ENCODE data around the gene HDAC7.

DNA sequence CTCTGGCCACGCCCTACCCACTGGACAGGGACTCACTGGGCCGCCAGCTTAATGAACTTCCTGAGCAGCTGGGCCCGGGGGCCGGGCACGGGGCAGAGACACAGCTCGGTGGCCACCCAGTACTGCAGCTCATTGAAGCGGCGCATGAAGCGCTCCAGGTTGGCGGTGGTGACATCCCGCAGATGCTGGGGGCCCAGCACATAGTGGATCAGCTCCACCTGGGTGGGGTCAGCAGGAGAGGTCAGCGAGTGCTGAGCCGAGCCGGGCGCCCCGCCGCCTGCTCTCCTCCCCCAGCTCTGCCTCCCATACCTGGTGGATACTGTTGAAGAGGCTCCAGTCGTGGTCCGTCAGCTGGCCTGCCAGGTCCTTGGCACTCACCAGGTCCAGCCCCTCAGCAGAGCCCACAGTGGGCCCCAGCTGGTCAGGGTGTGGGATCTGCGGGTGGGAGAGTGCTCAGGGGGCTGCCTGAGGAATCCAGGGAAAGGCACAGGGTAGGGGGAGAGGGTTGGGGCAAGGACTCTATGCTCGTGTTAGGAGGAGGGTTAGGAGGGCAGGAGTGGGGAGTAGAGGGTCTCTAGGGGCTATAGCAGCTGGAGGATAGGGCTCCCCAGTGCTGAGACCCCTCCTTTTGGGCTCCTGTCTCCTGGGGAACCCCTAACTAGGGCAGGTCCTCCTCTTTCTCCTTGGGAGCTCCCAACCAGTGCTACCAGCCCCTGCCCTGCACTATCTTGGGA, 78.9 kb downstream of the HDAC7 start:
- TF ChIP-seq, protein P1, sequence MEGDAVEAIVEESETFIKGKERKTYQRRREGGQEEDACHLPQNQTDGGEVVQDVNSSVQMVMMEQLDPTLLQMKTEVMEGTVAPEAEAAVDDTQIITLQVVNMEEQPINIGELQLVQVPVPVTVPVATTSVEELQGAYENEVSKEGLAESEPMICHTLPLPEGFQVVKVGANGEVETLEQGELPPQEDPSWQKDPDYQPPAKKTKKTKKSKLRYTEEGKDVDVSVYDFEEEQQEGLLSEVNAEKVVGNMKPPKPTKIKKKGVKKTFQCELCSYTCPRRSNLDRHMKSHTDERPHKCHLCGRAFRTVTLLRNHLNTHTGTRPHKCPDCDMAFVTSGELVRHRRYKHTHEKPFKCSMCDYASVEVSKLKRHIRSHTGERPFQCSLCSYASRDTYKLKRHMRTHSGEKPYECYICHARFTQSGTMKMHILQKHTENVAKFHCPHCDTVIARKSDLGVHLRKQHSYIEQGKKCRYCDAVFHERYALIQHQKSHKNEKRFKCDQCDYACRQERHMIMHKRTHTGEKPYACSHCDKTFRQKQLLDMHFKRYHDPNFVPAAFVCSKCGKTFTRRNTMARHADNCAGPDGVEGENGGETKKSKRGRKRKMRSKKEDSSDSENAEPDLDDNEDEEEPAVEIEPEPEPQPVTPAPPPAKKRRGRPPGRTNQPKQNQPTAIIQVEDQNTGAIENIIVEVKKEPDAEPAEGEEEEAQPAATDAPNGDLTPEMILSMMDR (IDR thresholded peaks at IDR 0.05): no peak
- TF ChIP-seq POLR2AphosphoS5 (IDR thresholded peaks at IDR 0.05) (no peak), POLR2A (IDR thresholded peaks at IDR 0.05) (no peak), EP300 (IDR thresholded peaks at IDR 0.05) (no peak)
